Activated naive CD4-positive, alpha-beta T cell treated with anti-CD3 and anti-CD28 coated beads for 36 hours (primary cell): ENCODE results near the gene TRPM2. TPM values are rescaled to one million over a fixed set of nuclear protein-coding genes. Genes with fewer than 3 reads are reported as not detected.

Experiments
- CTCF ChIA-PET: fragments of 350-600 bp; sonication (Branson Sonifier 250); formaldehyde crosslinking; loops from one replicate; lab custom pipeline; 2021; ENCODE audit warnings: antibody characterized with exemption; lab: Charles Lee
- DNase-seq: peaks from one replicate; pipeline ENCODE4 v3.0.0-alpha.2; 2020
- H3K27ac Mint-ChIP-seq: one replicate; pipeline ENCODE4 v1.8.0; 2021; ENCODE audit warnings: mild to moderate bottlenecking, mixed read lengths
- H3K27me3 Mint-ChIP-seq: one replicate; pipeline ENCODE4 v1.8.0; 2021; ENCODE audit warnings: low read depth, mixed read lengths
- H3K36me3 Mint-ChIP-seq: one replicate; pipeline ENCODE4 v1.8.0; 2021; ENCODE audit warnings: low read depth, mixed read lengths
- H3K4me1 Mint-ChIP-seq: one replicate; pipeline ENCODE4 v1.8.0; 2021; ENCODE audit warnings: low read depth, mixed read lengths
- H3K4me3 Mint-ChIP-seq: one replicate; pipeline ENCODE4 v1.8.0; 2021; ENCODE audit warnings: mild to moderate bottlenecking, moderate library complexity, mixed read lengths
- H3K9me3 Mint-ChIP-seq: one replicate; pipeline ENCODE4 v1.8.0; 2021; ENCODE audit warnings: mixed read lengths
- intact Hi-C: fragments of 100-400 bp; cut with micrococcal nuclease; formaldehyde crosslinking; loops from one replicate; pipeline ENCODE4 v1.15.1; 2023
- total RNA-seq, 2 experiments: library from RNA; stranded (reverse); gene quantifications; one replicate each; pipeline ENCODE4 v1.2.3, GENCODE V29; 2021

TRPM2 gene
- total RNA-seq, 2 experiments from 2014 or later = 2.5 to 3.5 TPM

- no peaks in the 10 kb centered on the region for H3K9me3 Mint-ChIP-seq
- no peak overlapping the region for H3K27ac Mint-ChIP-seq
- no peaks in the 10 kb centered on the region for H3K27me3 Mint-ChIP-seq
- no peaks in the 10 kb centered on the region for H3K4me1 Mint-ChIP-seq
- DNase-seq = no peak
- H3K4me3 Mint-ChIP-seq = no peak overlapping the region
- CTCF ChIA-PET = no interaction called here
- no peaks in the 10 kb centered on the region for H3K36me3 Mint-ChIP-seq
- intact Hi-C loops = no loop called here
Measured at GRCh38 chr21:44441581-44442265, 88.3 kb downstream of the TRPM2 start.

- Mint-ChIP-seq H3K27ac (no peak overlapping the region), H3K4me1 (no peaks in the 10 kb centered on the region), H3K36me3 (no peaks in the 10 kb centered on the region), H3K27me3 (peaks cover 2% of the 10 kb centered on the region), H3K9me3 (no peaks in the 10 kb centered on the region), H3K4me3 (no peak overlapping the region)
- DNase-seq = no peak
- intact Hi-C loops = no loop called here
- CTCF ChIA-PET = no interaction called here
Measured at GRCh38 chr21:44442266-44443125, 89.1 kb downstream of the TRPM2 start.

- Mint-ChIP-seq H3K27me3 (peaks cover 2% of the 10 kb centered on the region), H3K4me3 (no peak overlapping the region), H3K27ac (no peak overlapping the region), H3K4me1 (no peaks in the 10 kb centered on the region), H3K36me3 (no peaks in the 10 kb centered on the region), H3K9me3 (no peaks in the 10 kb centered on the region)
- DNase-seq = no peak
- CTCF ChIA-PET = interaction anchor here (0.7 kb wide), 1 partner anchor 22 kb away, joined by 3 read pairs; no protein-coding TSS in a partner anchor
- intact Hi-C loops = no loop called here
Measured at GRCh38 chr21:44443291-44443890, 90.0 kb downstream of the TRPM2 start.

- intact Hi-C loops = no loop called here
- H3K4me3 Mint-ChIP-seq = no peak overlapping the region
- H3K9me3 Mint-ChIP-seq = no peaks in the 10 kb centered on the region
- no peaks in the 10 kb centered on the region for H3K36me3 Mint-ChIP-seq
- no peak for DNase-seq
- H3K27ac Mint-ChIP-seq = no peak overlapping the region
- no peaks in the 10 kb centered on the region for H3K4me1 Mint-ChIP-seq
- CTCF ChIA-PET = interaction anchor here (0.7 kb wide), 1 partner anchor 23 kb away, joined by 3 read pairs; no protein-coding TSS in a partner anchor
- H3K27me3 Mint-ChIP-seq = peaks cover 2% of the 10 kb centered on the region
Measured at GRCh38 chr21:44443891-44444285, 90.5 kb downstream of the TRPM2 start.

GRCh38 chr21:44444286-44444931, 91.0 kb downstream of the TRPM2 start:
- Mint-ChIP-seq H3K4me3 (no peak overlapping the region), H3K36me3 (no peaks in the 10 kb centered on the region), H3K4me1 (no peaks in the 10 kb centered on the region), H3K9me3 (no peaks in the 10 kb centered on the region), H3K27ac (no peak overlapping the region), H3K27me3 (peaks cover 2% of the 10 kb centered on the region)
- intact Hi-C loops = no loop called here
- CTCF ChIA-PET = interaction anchor here (0.7 kb wide), 2 partner anchors 23 to 37 kb away, joined by 3 to 5 read pairs; no protein-coding TSS in a partner anchor
- no peak for DNase-seq

GRCh38 chr21:44445145-44445812, 91.9 kb downstream of the TRPM2 start:
- intact Hi-C loops = no loop called here
- Mint-ChIP-seq H3K27me3 (peaks cover 2% of the 10 kb centered on the region), H3K36me3 (no peaks in the 10 kb centered on the region), H3K9me3 (no peaks in the 10 kb centered on the region), H3K4me3 (no peak overlapping the region), H3K4me1 (no peaks in the 10 kb centered on the region), H3K27ac (no peak overlapping the region)
- CTCF ChIA-PET = interaction anchor here (0.7 kb wide), 1 partner anchor 38 kb away, joined by 5 read pairs; no protein-coding TSS in a partner anchor
- no peak for DNase-seq

GRCh38 chr21:44448651-44449131, 95.3 kb downstream of the TRPM2 start:
- Mint-ChIP-seq H3K27me3 (peaks cover 9% of the 10 kb centered on the region), H3K9me3 (peaks cover 2% of the 10 kb centered on the region), H3K27ac (no peak overlapping the region), H3K36me3 (no peaks in the 10 kb centered on the region), H3K4me3 (no peak overlapping the region), H3K4me1 (no peaks in the 10 kb centered on the region)
- intact Hi-C loops = no loop called here
- CTCF ChIA-PET = interaction anchor here (0.9 kb wide), 1 partner anchor 291 kb away, joined by 3 read pairs; no protein-coding TSS in a partner anchor
- DNase-seq = no peak

- Mint-ChIP-seq H3K36me3 (no peaks in the 10 kb centered on the region), H3K9me3 (peaks cover 2% of the 10 kb centered on the region), H3K27ac (no peak overlapping the region), H3K4me1 (no peaks in the 10 kb centered on the region), H3K4me3 (no peak overlapping the region), H3K27me3 (peaks cover 16% of the 10 kb centered on the region)
- CTCF ChIA-PET = interaction anchor here (0.9 kb wide), 1 partner anchor 290 kb away, joined by 3 read pairs; no protein-coding TSS in a partner anchor
- no peak for DNase-seq
- intact Hi-C loops = loop anchor here (10.0 kb wide), 1 partner anchor 145 kb away; the partner anchor contains the start of gene PFKL
Measured at GRCh38 chr21:44449473-44450363, 96.3 kb downstream of the TRPM2 start.

GRCh38 chr21:44450402-44450801, 97.0 kb downstream of the TRPM2 start:
- CTCF ChIA-PET = no interaction called here
- peaks cover 2% of the 10 kb centered on the region for H3K9me3 Mint-ChIP-seq
- no peak overlapping the region for H3K27ac Mint-ChIP-seq
- no peak for DNase-seq
- intact Hi-C loops = loop anchor here (10.0 kb wide), 1 partner anchor 146 kb away; the partner anchor contains the start of gene PFKL
- no peaks in the 10 kb centered on the region for H3K4me1 Mint-ChIP-seq
- H3K4me3 Mint-ChIP-seq = no peak overlapping the region
- peaks cover 16% of the 10 kb centered on the region for H3K27me3 Mint-ChIP-seq
- no peaks in the 10 kb centered on the region for H3K36me3 Mint-ChIP-seq

GRCh38 chr21:44450999-44451398, 97.6 kb downstream of the TRPM2 start:
- no peak for DNase-seq
- CTCF ChIA-PET = no interaction called here
- no peak overlapping the region for H3K4me3 Mint-ChIP-seq
- intact Hi-C loops = loop anchor here (10.0 kb wide), 1 partner anchor 146 kb away; the partner anchor contains the start of gene PFKL
- H3K4me1 Mint-ChIP-seq = no peaks in the 10 kb centered on the region
- no peaks in the 10 kb centered on the region for H3K36me3 Mint-ChIP-seq
- H3K9me3 Mint-ChIP-seq = peaks cover 2% of the 10 kb centered on the region
- peaks cover 16% of the 10 kb centered on the region for H3K27me3 Mint-ChIP-seq
- no peak overlapping the region for H3K27ac Mint-ChIP-seq
